ENCODE measurements around the gene MAP4K1. TPM values are rescaled to one million over a fixed set of nuclear protein-coding genes. Genes with fewer than 3 reads are reported as not detected.
A peak's percentile ranks its signal among the peaks of the same experiment; 100 is the strongest.
"Not testable (repeated sequence)": the region's sequence is repeated elsewhere in the genome, so short reads cannot be mapped to it uniquely, and the experiment has no call there.

Gene MAP4K1
- total and polyA plus RNA-seq, 7 donors, result 0.36 to 1.4 (median 0.68) TPM

DNA sequence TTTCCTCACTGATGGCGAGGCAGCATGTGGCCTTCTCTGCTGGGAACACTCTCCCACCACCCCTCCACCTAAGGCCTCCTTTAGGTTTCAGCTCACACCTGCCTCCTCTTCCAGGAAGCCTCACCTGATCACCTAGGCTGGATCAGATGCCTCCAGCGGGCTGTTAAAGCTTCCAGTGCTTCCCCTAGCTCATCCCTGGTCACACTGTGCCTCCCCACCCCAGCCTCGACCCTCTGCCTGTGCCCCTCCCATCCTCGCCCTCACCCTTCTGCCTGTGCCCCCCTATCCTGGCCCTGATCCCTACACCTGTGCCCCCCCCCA is 33.8 kb downstream of the MAP4K1 start:
- H3K36me3 ChIP-seq (ENCODE audit: insufficient read depth in 1 of 2, low read depth in 1 of 2), result peaks cover 0 to 93% of the 10 kb centered on the region in 2 donors
- no peak overlapping the region for H3K27ac ChIP-seq
- DNase-seq (no peak), ATAC-seq (no peak)
- TF ChIP-seq, protein P1, sequence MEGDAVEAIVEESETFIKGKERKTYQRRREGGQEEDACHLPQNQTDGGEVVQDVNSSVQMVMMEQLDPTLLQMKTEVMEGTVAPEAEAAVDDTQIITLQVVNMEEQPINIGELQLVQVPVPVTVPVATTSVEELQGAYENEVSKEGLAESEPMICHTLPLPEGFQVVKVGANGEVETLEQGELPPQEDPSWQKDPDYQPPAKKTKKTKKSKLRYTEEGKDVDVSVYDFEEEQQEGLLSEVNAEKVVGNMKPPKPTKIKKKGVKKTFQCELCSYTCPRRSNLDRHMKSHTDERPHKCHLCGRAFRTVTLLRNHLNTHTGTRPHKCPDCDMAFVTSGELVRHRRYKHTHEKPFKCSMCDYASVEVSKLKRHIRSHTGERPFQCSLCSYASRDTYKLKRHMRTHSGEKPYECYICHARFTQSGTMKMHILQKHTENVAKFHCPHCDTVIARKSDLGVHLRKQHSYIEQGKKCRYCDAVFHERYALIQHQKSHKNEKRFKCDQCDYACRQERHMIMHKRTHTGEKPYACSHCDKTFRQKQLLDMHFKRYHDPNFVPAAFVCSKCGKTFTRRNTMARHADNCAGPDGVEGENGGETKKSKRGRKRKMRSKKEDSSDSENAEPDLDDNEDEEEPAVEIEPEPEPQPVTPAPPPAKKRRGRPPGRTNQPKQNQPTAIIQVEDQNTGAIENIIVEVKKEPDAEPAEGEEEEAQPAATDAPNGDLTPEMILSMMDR (IDR thresholded peaks at IDR 0.05), result no peak
- H3K4me1 ChIP-seq, result no peaks in the 10 kb centered on the region
- no peak overlapping the region for H3K4me3 ChIP-seq
- intact Hi-C loops (cut with DNase I), result no loop called here
- 75 to 93% (median 80%) methylated on average over 4 of the region's 4 CpGs for WGBS, 3 donors
- no peaks in the 10 kb centered on the region for H3K27me3 ChIP-seq (ENCODE audit: insufficient read depth in 3 of 3, low read length in 2 of 3)
- H3K9me3 ChIP-seq, result no peaks in the 10 kb centered on the region

DNA sequence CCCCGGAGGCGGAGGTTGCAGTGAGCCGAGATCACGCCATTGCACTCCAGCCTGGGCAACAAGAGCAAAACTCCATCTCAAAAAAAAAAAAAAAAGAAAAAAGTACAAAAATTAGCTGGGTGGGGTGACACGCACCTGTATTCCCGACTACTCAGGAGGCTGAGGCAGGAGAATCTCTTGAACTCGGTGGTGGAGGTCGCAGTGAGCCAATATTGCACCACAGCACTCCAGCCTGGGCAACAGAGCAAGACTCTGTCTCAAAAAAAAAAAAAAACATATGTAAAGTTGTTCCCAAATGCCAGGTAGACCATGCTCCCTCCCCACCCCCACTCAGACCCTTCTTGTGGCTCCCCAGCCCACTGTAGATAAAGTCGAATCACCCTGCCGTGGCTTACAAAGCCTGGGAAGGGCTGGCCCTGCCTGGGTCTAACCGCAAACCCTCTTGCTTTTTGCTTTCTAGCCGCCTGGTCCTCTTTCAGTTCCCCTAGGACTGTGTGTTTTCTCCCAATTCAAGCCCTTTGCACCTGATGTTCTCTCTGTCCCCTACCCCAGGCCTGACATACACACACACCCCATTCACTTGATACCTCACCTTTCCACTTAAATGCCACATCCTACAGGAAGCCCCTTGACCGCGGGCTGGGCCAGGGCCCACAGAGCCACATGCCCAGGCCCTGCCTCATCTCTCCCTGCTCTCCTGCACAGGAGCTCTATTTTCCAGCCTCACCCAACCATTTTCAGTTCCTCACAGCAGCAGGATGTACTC is 34.4 kb downstream of the MAP4K1 start:
- Histone ChIP-seq H3K9me3 (no peaks in the 10 kb centered on the region), H3K36me3 (ENCODE audit: insufficient read depth in 1 of 2, low read depth in 1 of 2) (peaks cover 0 to 93% of the 10 kb centered on the region in 2 donors), H3K4me1 (no peaks in the 10 kb centered on the region), H3K27ac (no peak overlapping the region), H3K27me3 (ENCODE audit: insufficient read depth in 3 of 3, low read length in 2 of 3) (no peaks in the 10 kb centered on the region), H3K4me3 (no peak overlapping the region)
- intact Hi-C loops (cut with DNase I), result no loop called here
- TF ChIP-seq, protein P1 (IDR thresholded peaks at IDR 0.05), result no peak
- ATAC-seq (no peak), DNase-seq (no peak)
- WGBS, 3 donors, result 87 to 94% (median 89%) methylated on average over 13 to 14 of the region's 14 CpGs

GRCh38 chr19:38580080-38580479 is 37.7 kb downstream of the MAP4K1 start:
- Histone ChIP-seq H3K27me3 (ENCODE audit: insufficient read depth in 3 of 3, low read length in 2 of 3) (no peaks in the 10 kb centered on the region), H3K9me3 (no peaks in the 10 kb centered on the region), H3K4me1 (no peaks in the 10 kb centered on the region), H3K36me3 (ENCODE audit: insufficient read depth in 1 of 2, low read depth in 1 of 2) (peaks cover 0 to 93% of the 10 kb centered on the region in 2 donors), H3K4me3 (no peak overlapping the region), H3K27ac (no peak overlapping the region)
- DNase-seq (no peak), ATAC-seq (peak; percentile 13 to 15 (median 14))
- 84 to 90% (median 89%) methylated on average over 14 to 15 of the region's 15 CpGs for WGBS, 3 donors
- intact Hi-C loops (cut with DNase I), result no loop called here
- TF ChIP-seq, protein P1 (IDR thresholded peaks at IDR 0.05), result no peak

DNA sequence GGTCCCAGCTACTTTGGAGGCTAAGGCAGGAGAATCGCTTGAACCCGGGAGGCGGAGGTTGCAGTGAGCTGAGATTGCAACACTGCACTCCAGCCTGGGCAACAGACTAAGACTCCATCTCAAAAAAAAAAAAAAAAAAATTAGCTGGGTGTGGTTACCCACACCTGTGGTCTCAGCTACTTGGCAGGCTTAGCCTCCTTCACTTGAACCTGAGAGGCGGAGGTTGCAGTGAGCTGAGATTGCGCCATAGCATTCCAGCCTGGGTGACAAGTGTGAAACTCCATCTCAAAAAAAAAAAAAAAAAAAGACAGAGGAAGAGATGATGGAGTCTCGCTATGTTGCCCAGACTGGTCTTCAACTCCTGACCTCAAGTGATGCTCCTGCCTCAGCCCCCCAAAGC is 38.4 kb downstream of the MAP4K1 start:
- WGBS, 3 donors, result 57 to 80% (median 60%) methylated on average over 6 of the region's 6 CpGs
- DNase-seq, result peak in 1 of 2 donors; percentile 69
- H3K9me3 ChIP-seq; intact Hi-C loops (cut with DNase I); H3K4me1 ChIP-seq; H3K4me3 ChIP-seq; H3K27me3 ChIP-seq (ENCODE audit: insufficient read depth in 3 of 3, low read length in 2 of 3): not testable (repeated sequence)
- H3K27ac ChIP-seq, result peak overlapping the region; percentile 41
- peak; percentile 67 to 72 (median 71) for ATAC-seq
- peaks cover 0 to 95% of the 10 kb centered on the region in 2 donors for H3K36me3 ChIP-seq (ENCODE audit: insufficient read depth in 1 of 2, low read depth in 1 of 2)

GRCh38 chr19:38577826-38578225 is 39.9 kb downstream of the MAP4K1 start:
- ATAC-seq (peak in 3 of 4 donors; percentile 11 to 25 (median 14)), DNase-seq (no peak)
- intact Hi-C loops (cut with DNase I), result no loop called here
- TF ChIP-seq, protein P1 (IDR thresholded peaks at IDR 0.05), result no peak
- H3K27me3 ChIP-seq (ENCODE audit: insufficient read depth in 3 of 3, low read length in 2 of 3), result no peaks in the 10 kb centered on the region
- H3K9me3 ChIP-seq, result no peaks in the 10 kb centered on the region
- peaks cover 0 to 98% of the 10 kb centered on the region in 2 donors for H3K36me3 ChIP-seq (ENCODE audit: insufficient read depth in 1 of 2, low read depth in 1 of 2)
- peak overlapping the region; percentile 36 for H3K27ac ChIP-seq
- no peak overlapping the region for H3K4me3 ChIP-seq
- no peaks in the 10 kb centered on the region for H3K4me1 ChIP-seq
- 68 to 83% (median 76%) methylated on average over 8 to 11 of the region's 11 CpGs for WGBS, 3 donors
